ENCODE data around the gene LOC101059915.
A peak's percentile ranks its signal among the peaks of the same experiment; 100 is the strongest.

LOC101059915 gene

GRCh38 chrX:71622576-71623450, 44.5 kb upstream of the LOC101059915 start:
- no peak overlapping the region for H3K4me3 ChIP-seq
- no peaks in the 10 kb centered on the region; the same call in 1 of the 3 replicates for H3K9me3 ChIP-seq (replicated peaks; ENCODE audit: control insufficient read depth, insufficient read depth, low read length)
- peak; percentile 70 for ATAC-seq
- SMC1A ChIA-PET (ENCODE audit: uncharacterized antibody, unreplicated experiment): interaction anchor here (0.6 to 9.3 kb wide), 10 partner anchors 13 to 274 kb away, joined by 3 to 119 read pairs (median 4); partner anchors contain the start of gene OGT
- H3K4me2 ChIP-seq (ENCODE audit: control insufficient read depth, insufficient read depth): peak overlapping the region; percentile 64
- intact Hi-C loops (cut with micrococcal nuclease; ENCODE audit: unreplicated experiment) (loop anchor here (1.0 kb wide), 2 partner anchors 10 to 27 kb away; no protein-coding TSS in a partner anchor), in situ Hi-C loops (cut with MboI) (no loop called here)
- H3K79me2 ChIP-seq (ENCODE audit: control insufficient read depth, insufficient read depth, low read length): peaks cover 4% of the 10 kb centered on the region
- peak; percentile 73 for FAIRE-seq
- H3K27me3 ChIP-seq (replicated peaks in 1 of 2; ENCODE audit: control insufficient read depth in 2 of 2, insufficient read depth in 2 of 2, low read length in 1 of 2): no peaks in the 10 kb centered on the region
- RAD21 ChIA-PET (ENCODE audit: unreplicated experiment): interaction anchor here (0.8 to 6.6 kb wide), 8 partner anchors 9 to 108 kb away, joined by 3 to 44 read pairs (median 5); partner anchors contain the start of gene OGT
- peak overlapping the region; percentile 66 for H3K9ac ChIP-seq (ENCODE audit: control insufficient read depth, insufficient read depth, low read length)
- POLR2A ChIA-PET: interaction anchor here (0.6 to 2.6 kb wide), 9 partner anchors 8 to 114 kb away, joined by 3 to 17 read pairs (median 4); partner anchors contain the start of gene OGT
- CTCF ChIA-PET: interaction anchor here (0.8 to 3.2 kb wide), 8 partner anchors 9 to 84 kb away, joined by 3 to 16 read pairs (median 4); no protein-coding TSS in a partner anchor
- H3K27ac ChIP-seq (ENCODE audit: control insufficient read depth, insufficient read depth): peak overlapping the region; percentile 89
- no peaks in the 10 kb centered on the region for H3K36me3 ChIP-seq (ENCODE audit: control insufficient read depth in 2 of 2, insufficient read depth in 2 of 2, low read length in 1 of 2)
- no TSS peak for BruUV-seq (replicated peaks)
- DNase-seq (ENCODE audit: low read depth, low spot score): peak; percentile 68
- peaks cover 56% of the 10 kb centered on the region for H3K4me1 ChIP-seq (ENCODE audit: control insufficient read depth, insufficient read depth, low read length)
- no peak overlapping the region for H2AFZ ChIP-seq (ENCODE audit: control insufficient read depth, low read depth, low read length)
- H4K20me1 ChIP-seq (ENCODE audit: control insufficient read depth, insufficient read depth): no peaks in the 10 kb centered on the region
- WGBS (ENCODE audit: insufficient coverage, insufficient replicate concordance, low lambda C conversion rate, missing lambda C conversion rate): 17% methylated on average over 13 of the region's 13 CpGs
- peak; percentile 75; the same call in 2 of the 3 replicates for TF ChIP-seq POU2F2 (IDR thresholded peaks at IDR 0.05; ENCODE audit: borderline replicate concordance, low read depth, low read length)
- TF ChIP-seq, protein P1, sequence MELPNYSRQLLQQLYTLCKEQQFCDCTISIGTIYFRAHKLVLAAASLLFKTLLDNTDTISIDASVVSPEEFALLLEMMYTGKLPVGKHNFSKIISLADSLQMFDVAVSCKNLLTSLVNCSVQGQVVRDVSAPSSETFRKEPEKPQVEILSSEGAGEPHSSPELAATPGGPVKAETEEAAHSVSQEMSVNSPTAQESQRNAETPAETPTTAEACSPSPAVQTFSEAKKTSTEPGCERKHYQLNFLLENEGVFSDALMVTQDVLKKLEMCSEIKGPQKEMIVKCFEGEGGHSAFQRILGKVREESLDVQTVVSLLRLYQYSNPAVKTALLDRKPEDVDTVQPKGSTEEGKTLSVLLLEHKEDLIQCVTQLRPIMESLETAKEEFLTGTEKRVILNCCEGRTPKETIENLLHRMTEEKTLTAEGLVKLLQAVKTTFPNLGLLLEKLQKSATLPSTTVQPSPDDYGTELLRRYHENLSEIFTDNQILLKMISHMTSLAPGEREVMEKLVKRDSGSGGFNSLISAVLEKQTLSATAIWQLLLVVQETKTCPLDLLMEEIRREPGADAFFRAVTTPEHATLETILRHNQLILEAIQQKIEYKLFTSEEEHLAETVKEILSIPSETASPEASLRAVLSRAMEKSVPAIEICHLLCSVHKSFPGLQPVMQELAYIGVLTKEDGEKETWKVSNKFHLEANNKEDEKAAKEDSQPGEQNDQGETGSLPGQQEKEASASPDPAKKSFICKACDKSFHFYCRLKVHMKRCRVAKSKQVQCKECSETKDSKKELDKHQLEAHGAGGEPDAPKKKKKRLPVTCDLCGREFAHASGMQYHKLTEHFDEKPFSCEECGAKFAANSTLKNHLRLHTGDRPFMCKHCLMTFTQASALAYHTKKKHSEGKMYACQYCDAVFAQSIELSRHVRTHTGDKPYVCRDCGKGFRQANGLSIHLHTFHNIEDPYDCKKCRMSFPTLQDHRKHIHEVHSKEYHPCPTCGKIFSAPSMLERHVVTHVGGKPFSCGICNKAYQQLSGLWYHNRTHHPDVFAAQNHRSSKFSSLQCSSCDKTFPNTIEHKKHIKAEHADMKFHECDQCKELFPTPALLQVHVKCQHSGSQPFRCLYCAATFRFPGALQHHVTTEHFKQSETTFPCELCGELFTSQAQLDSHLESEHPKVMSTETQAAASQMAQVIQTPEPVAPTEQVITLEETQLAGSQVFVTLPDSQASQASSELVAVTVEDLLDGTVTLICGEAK (IDR thresholded peaks at IDR 0.05; ENCODE audit: borderline replicate concordance): no peak
- TF ChIP-seq CHD1 (IDR thresholded peaks at IDR 0.05; ENCODE audit: low read depth, low read length): no peak
- TF ChIP-seq BCL11A (IDR thresholded peaks at IDR 0.05; ENCODE audit: low read depth, low read length): peak; percentile 90
- no peak for TF ChIP-seq SMAD1 (IDR thresholded peaks at IDR 0.05; ENCODE audit: low read depth, partially characterized antibody)
- no peak for TF ChIP-seq SREBF2 (IDR thresholded peaks at IDR 0.05; ENCODE audit: low read length)
- TF ChIP-seq SMAD5 (IDR thresholded peaks at IDR 0.05; ENCODE audit: low read depth): no peak
- TF ChIP-seq, protein P2, sequence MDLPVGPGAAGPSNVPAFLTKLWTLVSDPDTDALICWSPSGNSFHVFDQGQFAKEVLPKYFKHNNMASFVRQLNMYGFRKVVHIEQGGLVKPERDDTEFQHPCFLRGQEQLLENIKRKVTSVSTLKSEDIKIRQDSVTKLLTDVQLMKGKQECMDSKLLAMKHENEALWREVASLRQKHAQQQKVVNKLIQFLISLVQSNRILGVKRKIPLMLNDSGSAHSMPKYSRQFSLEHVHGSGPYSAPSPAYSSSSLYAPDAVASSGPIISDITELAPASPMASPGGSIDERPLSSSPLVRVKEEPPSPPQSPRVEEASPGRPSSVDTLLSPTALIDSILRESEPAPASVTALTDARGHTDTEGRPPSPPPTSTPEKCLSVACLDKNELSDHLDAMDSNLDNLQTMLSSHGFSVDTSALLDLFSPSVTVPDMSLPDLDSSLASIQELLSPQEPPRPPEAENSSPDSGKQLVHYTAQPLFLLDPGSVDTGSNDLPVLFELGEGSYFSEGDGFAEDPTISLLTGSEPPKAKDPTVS (IDR thresholded peaks at IDR 0.05; ENCODE audit: low read depth, low read length): no peak
- TF ChIP-seq CREB1 (IDR thresholded peaks at IDR 0.05; ENCODE audit: low read depth): no peak
- no peak for TF ChIP-seq NR2C2 (IDR thresholded peaks at IDR 0.05; ENCODE audit: borderline replicate concordance, control insufficient read depth, insufficient read length, low read depth)
- TF ChIP-seq, protein P3, sequence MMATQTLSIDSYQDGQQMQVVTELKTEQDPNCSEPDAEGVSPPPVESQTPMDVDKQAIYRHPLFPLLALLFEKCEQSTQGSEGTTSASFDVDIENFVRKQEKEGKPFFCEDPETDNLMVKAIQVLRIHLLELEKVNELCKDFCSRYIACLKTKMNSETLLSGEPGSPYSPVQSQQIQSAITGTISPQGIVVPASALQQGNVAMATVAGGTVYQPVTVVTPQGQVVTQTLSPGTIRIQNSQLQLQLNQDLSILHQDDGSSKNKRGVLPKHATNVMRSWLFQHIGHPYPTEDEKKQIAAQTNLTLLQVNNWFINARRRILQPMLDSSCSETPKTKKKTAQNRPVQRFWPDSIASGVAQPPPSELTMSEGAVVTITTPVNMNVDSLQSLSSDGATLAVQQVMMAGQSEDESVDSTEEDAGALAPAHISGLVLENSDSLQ (IDR thresholded peaks at IDR 0.05): no peak
- TF ChIP-seq, protein P4, sequence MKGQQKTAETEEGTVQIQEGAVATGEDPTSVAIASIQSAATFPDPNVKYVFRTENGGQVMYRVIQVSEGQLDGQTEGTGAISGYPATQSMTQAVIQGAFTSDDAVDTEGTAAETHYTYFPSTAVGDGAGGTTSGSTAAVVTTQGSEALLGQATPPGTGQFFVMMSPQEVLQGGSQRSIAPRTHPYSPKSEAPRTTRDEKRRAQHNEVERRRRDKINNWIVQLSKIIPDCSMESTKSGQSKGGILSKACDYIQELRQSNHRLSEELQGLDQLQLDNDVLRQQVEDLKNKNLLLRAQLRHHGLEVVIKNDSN (IDR thresholded peaks at IDR 0.05; ENCODE audit: borderline replicate concordance, extremely low read length, insufficient read depth, low read depth, low read length): no peak
- no peak for TF ChIP-seq MTA3 (IDR thresholded peaks at IDR 0.05; ENCODE audit: borderline replicate concordance, low read length)
